ENCODE results near the gene SMYD3.

GRCh38 chr1:245903851-245904250 lies 603.2 kb downstream of the SMYD3 start:
- TF ChIP-seq CTCF (IDR thresholded peaks at IDR 0.05) = no peak
- TF ChIP-seq POLR2A (IDR thresholded peaks at IDR 0.05) = no peak
- TF ChIP-seq EP300 (IDR thresholded peaks at IDR 0.05) = no peak
